Breast epithelium (tissue), 4 donors: ENCODE data around the gene NEK6. TPM values are rescaled to one million over a fixed set of nuclear protein-coding genes. Genes with fewer than 3 reads are reported as not detected.

Experiments
- DNase-seq, 2 donors: peaks; one replicate each; pipeline ENCODE4 v3.0.0-alpha.2; 2019; ENCODE audit warnings: low spot score in 2 of 2
- H3K27ac ChIP-seq, 2 donors: fragments of 200-600 bp; sonication (generic) in 1 of 2; one replicate each; pipeline ENCODE4 v1.5.1; 2016 to 2019; ENCODE audit warnings: mild to moderate bottlenecking in 1 of 2
- H3K27me3 ChIP-seq, 2 donors: fragments of 200-600 bp; sonication (generic) in 1 of 2; one replicate each; pipeline versions ENCODE4 v1.5.1 to v1.6.0; 2017 to 2019; ENCODE audit warnings: control low read depth in 1 of 2, mild to moderate bottlenecking in 1 of 2
- H3K36me3 ChIP-seq: fragments of 200-600 bp; one replicate; pipeline ENCODE4 v1.5.1; 2019
- H3K4me1 ChIP-seq, 2 donors: fragments of 200-600 bp; sonication (generic); one replicate each; pipeline ENCODE4 v1.5.1; 2016 to 2019; ENCODE audit warnings: control low read depth in 1 of 2
- H3K4me3 ChIP-seq, 3 donors: fragments of 200-600 bp; sonication (generic); 1 replicate in 2 of 3; 2 replicates in 1 of 3; pipeline ENCODE4 v1.5.1; 2016 to 2019; ENCODE audit warnings: mild to moderate bottlenecking in 3 of 3, moderate library complexity in 2 of 3
- H3K9me3 ChIP-seq, 2 donors: fragments of 200-600 bp; sonication (generic) in 1 of 2; one replicate each; pipeline ENCODE4 v1.5.1; 2016 to 2019; ENCODE audit warnings: control low read depth in 1 of 2
- POLR2A ChIP-seq: fragments of 450-650 bp; IDR thresholded peaks from one replicate; pipeline ENCODE4 v1.6.1; 2016; ENCODE audit warnings: antibody characterized with exemption, mild to moderate bottlenecking, moderate library complexity
- POLR2AphosphoS5 ChIP-seq, 3 donors: sonication (generic); formaldehyde crosslinking; IDR thresholded peaks; one replicate each; pipeline ENCODE4 v1.6.1; 2017; ENCODE audit warnings: antibody characterized with exemption in 3 of 3
- intact Hi-C: fragments of 100-400 bp; cut with DNase I; formaldehyde crosslinking; loops from one replicate; pipeline ENCODE4 v1.15.1; 2023; ENCODE audit warnings: low total_unique reads
- total RNA-seq, 3 donors: library from RNA; depleted of rRNA; stranded (reverse); fragments of >200 nt; gene quantifications; one replicate each; pipeline ENCODE4 v1.1.0, GENCODE V29; 2016
- TF ChIP-seq, protein P1 (sequence below), 3 donors: fragments of 450-650 bp; IDR thresholded peaks; one replicate each; pipeline ENCODE4 v1.5.1; 2016 to 2017; ENCODE audit warnings: antibody characterized with exemption in 3 of 3, mild to moderate bottlenecking in 3 of 3, moderate library complexity in 3 of 3

The NEK6 gene
- total RNA-seq, 3 donors from 2014 or later, result 17.8 to 31.5 (median 22.2) TPM

DNA sequence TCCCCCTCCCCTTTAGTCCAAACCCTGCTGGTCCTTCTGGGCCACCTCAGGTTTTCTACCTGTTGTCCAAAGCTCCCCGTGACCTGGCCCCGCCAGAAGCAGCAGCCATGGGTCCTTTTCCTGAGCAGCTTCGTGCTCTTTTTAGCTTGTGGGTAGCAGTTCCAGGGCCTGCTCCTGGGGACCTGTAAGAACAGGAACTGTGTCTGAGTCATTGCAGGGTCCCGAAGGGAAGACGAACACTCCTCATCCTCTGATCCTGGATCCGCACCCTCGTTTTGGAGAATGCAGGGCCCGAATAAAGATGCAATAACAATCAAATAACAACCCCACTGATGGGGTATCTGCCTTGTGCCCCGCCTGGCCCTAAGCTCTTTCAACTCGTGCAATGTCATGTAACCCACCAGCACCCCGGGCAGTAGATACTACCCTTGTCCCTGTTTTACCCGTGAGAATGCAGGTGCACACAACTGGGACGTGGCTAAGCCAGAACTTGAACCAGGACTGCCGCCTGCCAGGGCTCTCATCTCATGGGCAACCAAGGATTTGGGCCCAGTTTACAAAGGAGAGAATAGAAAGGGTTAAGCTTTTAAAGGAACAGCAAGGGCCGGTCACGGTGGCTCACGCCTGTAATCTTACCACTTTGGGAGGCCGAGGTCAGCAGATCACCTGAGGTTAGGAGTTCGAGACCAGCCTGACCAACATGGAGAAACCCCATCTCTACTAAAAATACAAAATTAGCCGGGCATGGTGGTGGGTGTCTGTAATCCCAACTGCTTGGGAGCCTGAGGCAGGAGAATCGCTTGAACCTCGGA lies 33.2 kb downstream of the NEK6 start:
- TF ChIP-seq, protein P1, sequence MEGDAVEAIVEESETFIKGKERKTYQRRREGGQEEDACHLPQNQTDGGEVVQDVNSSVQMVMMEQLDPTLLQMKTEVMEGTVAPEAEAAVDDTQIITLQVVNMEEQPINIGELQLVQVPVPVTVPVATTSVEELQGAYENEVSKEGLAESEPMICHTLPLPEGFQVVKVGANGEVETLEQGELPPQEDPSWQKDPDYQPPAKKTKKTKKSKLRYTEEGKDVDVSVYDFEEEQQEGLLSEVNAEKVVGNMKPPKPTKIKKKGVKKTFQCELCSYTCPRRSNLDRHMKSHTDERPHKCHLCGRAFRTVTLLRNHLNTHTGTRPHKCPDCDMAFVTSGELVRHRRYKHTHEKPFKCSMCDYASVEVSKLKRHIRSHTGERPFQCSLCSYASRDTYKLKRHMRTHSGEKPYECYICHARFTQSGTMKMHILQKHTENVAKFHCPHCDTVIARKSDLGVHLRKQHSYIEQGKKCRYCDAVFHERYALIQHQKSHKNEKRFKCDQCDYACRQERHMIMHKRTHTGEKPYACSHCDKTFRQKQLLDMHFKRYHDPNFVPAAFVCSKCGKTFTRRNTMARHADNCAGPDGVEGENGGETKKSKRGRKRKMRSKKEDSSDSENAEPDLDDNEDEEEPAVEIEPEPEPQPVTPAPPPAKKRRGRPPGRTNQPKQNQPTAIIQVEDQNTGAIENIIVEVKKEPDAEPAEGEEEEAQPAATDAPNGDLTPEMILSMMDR (IDR thresholded peaks at IDR 0.05), result no peak
- no peak for TF ChIP-seq POLR2A
- no peak for TF ChIP-seq POLR2AphosphoS5 (IDR thresholded peaks at IDR 0.05)
- Histone ChIP-seq H3K4me3 (no peak overlapping the region), H3K4me1 (peaks cover 0 to 5% of the 10 kb centered on the region in 2 donors), H3K36me3 (no peaks in the 10 kb centered on the region), H3K27me3 (no peaks in the 10 kb centered on the region), H3K27ac (no peak overlapping the region), H3K9me3 (no peaks in the 10 kb centered on the region)
- intact Hi-C loops, result no loop called here
- no peak for DNase-seq

DNA sequence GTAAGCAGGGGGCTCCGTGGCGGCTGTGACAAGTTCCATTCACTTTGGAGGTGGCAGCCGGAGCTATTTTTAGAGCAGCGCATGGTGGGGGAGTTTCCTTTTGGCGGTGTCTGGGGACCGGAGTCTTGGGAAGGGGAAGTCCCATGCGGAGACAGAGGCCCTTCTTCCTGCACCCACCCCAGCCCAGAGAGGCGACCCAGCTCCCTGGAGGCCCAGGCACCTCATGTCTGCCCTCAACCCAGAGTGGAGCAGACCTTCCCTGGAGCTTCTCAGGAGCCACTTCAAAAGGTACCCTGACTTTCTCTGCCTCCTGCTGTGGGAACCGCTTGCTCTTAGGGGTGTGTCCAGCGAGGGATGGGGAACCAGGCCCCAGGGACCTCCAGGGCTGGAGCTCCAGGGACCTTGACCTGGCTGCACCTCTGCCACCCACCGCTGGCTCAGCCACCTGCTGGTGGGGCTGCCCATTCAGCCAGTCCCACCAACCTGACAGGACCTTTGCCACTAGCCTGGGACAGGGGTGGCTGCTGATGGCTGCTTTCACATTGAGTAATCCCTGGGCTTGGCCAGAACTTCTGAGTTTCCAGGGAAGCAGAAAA lies 34.1 kb downstream of the NEK6 start:
- peak overlapping the region in 1 of 2 donors; percentile 10 for H3K27ac ChIP-seq
- H3K9me3 ChIP-seq, result no peaks in the 10 kb centered on the region
- no peaks in the 10 kb centered on the region for H3K27me3 ChIP-seq
- no peak overlapping the region for H3K4me3 ChIP-seq
- TF ChIP-seq POLR2AphosphoS5 (IDR thresholded peaks at IDR 0.05) (no peak), POLR2A (no peak)
- TF ChIP-seq, protein P1 (IDR thresholded peaks at IDR 0.05), result no peak
- no peak for DNase-seq
- H3K36me3 ChIP-seq, result no peaks in the 10 kb centered on the region
- intact Hi-C loops, result no loop called here
- H3K4me1 ChIP-seq, result peaks cover 6 to 15% of the 10 kb centered on the region in 2 donors

DNA sequence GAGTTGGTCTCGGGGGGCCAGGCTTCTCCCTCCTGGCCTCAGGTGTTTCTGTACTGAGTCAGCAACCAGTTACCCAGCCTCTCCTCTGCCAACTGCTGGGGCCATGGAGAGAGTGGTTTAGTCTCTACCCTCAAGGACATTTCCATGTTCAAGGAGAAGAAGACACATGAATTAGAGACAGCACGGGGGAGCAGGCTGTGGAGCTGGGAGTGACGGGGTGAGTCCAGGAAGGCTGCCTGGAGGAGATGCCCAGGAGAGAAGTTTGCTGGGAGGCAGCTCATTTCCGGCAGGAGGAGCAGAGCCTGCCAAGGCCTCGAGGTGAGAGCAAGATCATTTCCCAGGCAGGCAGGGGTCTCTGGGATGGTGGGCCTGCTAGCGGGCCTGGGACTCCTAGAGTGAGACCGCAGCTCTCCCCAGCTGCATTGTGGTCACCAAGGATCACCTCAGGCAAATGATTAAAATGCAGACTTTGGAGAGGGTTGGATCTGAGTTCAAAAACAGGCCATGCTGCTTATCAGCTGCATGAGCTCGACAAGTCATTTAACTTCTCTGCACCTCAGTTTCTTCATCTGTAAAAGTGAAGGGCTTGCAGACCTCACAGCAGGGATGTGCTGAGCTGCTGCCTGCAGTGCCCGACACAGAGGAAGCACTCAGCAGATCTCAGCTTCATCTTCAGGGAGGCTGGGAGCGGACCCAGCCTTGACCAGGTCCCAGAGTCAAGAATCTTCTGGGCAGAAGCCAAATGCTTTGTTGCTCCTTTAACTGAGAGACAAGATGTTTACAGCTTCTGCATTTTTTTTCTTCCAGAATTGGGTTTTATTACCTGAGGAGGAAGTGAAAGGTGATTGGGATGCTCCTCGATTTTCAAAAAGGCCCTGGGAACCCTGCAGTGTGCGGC lies 35.2 kb downstream of the NEK6 start:
- no peak for TF ChIP-seq POLR2AphosphoS5 (IDR thresholded peaks at IDR 0.05)
- H3K9me3 ChIP-seq, result no peaks in the 10 kb centered on the region
- H3K27me3 ChIP-seq, result no peaks in the 10 kb centered on the region
- peak overlapping the region in 1 of 2 donors; percentile 12 for H3K27ac ChIP-seq
- DNase-seq, result no peak
- no peak overlapping the region for H3K4me3 ChIP-seq
- H3K4me1 ChIP-seq, result peaks cover 13 to 24% of the 10 kb centered on the region in 2 donors
- H3K36me3 ChIP-seq, result no peaks in the 10 kb centered on the region
- intact Hi-C loops, result no loop called here

DNA sequence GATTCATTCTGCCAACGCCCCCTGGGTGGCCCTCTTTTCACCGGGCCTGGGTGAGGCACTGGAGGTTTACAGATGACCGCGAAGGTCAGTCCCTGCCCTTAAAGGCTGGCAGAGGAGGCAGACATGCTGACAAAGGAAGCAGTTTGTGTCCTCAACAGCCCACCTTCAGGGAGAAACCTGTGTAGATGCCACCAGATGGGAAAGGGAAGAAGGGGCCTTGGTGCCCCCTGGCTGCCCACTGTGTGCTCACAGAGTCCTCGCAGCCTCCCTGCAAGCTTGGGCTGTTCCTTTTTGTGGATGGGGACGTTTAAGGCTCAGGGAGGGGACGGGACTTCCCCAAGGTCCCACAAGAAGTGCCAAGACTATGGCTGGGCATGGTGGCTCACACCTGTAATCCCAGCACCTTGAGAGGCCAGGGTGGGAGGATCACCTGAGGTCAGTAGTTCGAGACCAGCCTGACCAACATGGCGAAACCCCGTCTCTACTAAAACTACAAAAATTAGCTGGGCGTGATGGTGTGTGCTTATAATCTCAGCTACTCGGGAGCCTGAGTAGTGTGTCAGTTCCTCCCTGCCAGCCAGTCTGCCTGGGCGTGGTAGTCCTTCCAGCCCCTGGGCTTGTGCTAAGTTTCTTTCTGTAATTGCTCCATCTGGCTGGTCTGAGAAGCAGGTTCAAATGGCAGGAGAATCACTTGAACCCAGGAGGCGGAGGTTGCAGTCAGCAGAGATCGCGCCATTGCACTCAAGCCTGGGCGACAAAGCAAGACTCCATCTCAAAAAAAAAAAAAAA lies 36.2 kb downstream of the NEK6 start:
- Histone ChIP-seq H3K27me3 (no peaks in the 10 kb centered on the region), H3K27ac (no peak overlapping the region), H3K9me3 (no peaks in the 10 kb centered on the region), H3K4me3 (no peak overlapping the region), H3K4me1 (peaks cover 13 to 24% of the 10 kb centered on the region in 2 donors), H3K36me3 (no peaks in the 10 kb centered on the region)
- intact Hi-C loops, result no loop called here
- no peak for DNase-seq
- TF ChIP-seq POLR2AphosphoS5 (IDR thresholded peaks at IDR 0.05) (no peak), POLR2A (no peak)

DNA sequence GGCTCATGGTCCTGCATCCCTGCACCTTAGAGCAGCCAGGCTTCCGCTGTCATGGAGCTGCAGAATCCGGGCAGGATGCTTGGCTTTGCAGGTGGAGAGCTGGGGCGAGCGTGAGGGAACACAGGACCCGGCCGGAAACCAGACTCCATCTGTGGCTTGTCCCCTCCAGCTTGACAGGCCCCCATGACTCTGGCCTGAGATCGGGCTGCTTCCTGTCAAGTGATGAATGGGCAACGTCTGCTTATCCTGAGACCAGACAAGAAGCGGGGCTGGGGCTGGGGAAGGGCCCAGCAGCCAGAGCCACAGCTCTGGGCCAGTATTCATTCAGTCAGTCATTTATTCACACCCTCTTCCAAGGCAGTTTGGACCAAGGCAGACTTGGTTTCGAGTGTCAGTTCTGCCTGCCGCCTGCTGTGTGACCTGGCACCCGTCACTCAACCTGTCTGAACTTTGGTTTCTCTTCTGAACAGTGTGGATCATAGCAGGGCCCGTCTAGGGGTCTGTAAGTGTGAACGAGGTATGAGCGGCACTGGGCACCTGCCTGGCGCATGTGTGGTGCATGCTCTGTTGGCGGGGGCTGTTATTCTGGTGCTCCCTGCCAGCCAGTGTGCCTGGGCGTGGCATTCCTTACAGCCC lies 37.5 kb downstream of the NEK6 start:
- Histone ChIP-seq H3K4me3 (no peak overlapping the region), H3K9me3 (no peaks in the 10 kb centered on the region), H3K27ac (peak overlapping the region in 1 of 2 donors; percentile 60), H3K27me3 (no peaks in the 10 kb centered on the region), H3K4me1 (peaks cover 13 to 24% of the 10 kb centered on the region in 2 donors), H3K36me3 (no peaks in the 10 kb centered on the region)
- TF ChIP-seq POLR2A, result no peak
- TF ChIP-seq, protein P1 (IDR thresholded peaks at IDR 0.05), result no peak
- no peak for TF ChIP-seq POLR2AphosphoS5 (IDR thresholded peaks at IDR 0.05)
- intact Hi-C loops, result no loop called here
- DNase-seq, result no peak
